ENCODE data around the gene GNG12. TPM values are rescaled to one million over a fixed set of nuclear protein-coding genes. Genes with fewer than 3 reads are reported as not detected.

GNG12 gene
- total and polyA plus RNA-seq, 9 of the 15 experiments (the other 6 are each of a cell fraction or from before 2014, with no cell fraction given): 2.6 to 6.0 (median 4.1) TPM

DNA sequence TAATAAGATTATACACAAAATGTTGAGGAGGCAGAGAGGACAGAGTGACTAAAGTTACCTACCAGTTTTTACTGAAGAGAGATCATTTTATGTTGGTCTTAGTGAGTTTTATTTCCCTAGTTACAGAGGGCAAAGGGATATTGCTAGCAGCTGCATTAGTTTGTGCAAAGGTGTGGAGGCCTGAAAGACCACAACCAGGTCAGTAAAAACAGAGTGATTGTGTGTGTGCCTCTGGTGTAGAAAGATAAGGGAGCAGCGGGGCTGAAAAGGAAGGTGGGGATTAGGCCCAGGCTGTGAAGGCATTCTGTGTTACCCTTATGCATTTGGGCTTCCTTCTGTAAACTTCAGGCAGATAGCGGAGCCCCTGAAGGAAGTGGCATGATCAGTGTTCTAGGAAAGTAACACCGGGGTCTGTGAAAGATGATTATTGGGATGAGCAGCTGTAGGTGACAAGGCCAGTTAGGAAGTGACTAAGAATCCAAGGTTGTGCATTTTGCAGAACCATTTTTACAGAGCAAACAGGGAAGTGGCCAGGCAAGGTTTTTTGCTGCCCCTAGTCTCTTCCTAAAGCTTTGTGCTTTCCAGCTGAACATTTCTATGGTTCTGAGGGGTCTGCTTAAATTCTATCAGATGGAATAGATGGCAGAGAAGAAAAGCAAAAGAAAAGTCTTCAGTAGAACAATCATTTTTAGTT lies 144.6 kb downstream of the GNG12 start (continued):
- TF ChIP-seq MXD1 (CRISPR knock-in tag; IDR thresholded peaks at IDR 0.05; ENCODE audit: borderline replicate concordance, poor library complexity, severe bottlenecking) (no peak), SOX6 (IDR thresholded peaks at IDR 0.05) (peak; percentile 98), ZC3H8 (IDR thresholded peaks at IDR 0.05) (no peak), RBM17 (IDR thresholded peaks at IDR 0.05; ENCODE audit: borderline replicate concordance, low read depth, low read length) (no peak), CREB1 (IDR thresholded peaks at IDR 0.05) (peak; percentile 65; the same call in 1 of the 2 replicates), CREB1 (CRISPR knock-in tag; IDR thresholded peaks at IDR 0.05) (peak; percentile 27; the same call in 1 of the 2 replicates), ZKSCAN1 (IDR thresholded peaks at IDR 0.05; ENCODE audit: low read depth, low read length) (no peak), SIRT6 (IDR thresholded peaks at IDR 0.05; ENCODE audit: low read depth, low read length) (no peak), ZNF41 (CRISPR knock-in tag; conservative IDR thresholded peaks at IDR 0.05) (no peak), IRF2 (CRISPR knock-in tag; IDR thresholded peaks at IDR 0.05) (no peak), ZNF318 (IDR thresholded peaks at IDR 0.05; ENCODE audit: borderline replicate concordance in 1 of 2, low read depth in 1 of 2) (peak in 1 of 2 experiments; percentile 51; a peak in 2 of 4 replicates), KDM4B (IDR thresholded peaks at IDR 0.05; ENCODE audit: borderline replicate concordance in 2 of 2, low read depth in 1 of 2) (no peak), FOXM1 (IDR thresholded peaks at IDR 0.05; ENCODE audit: low read depth) (peak; percentile 77), FOXM1 (CRISPR knock-in tag; IDR thresholded peaks at IDR 0.05; ENCODE audit: low read depth) (no peak), KHSRP (IDR thresholded peaks at IDR 0.05) (peak; percentile 32; the same call in 1 of the 2 replicates), ZZZ3 (IDR thresholded peaks at IDR 0.05) (no peak), FOXK2 (conservative IDR thresholded peaks at IDR 0.05 in 1 of 2, IDR thresholded peaks at IDR 0.05 in 1 of 2; ENCODE audit: low read depth in 2 of 2) (peak; percentile 64 to 73; a peak in 1 of 4 replicates), GABPB2 (CRISPR knock-in tag; conservative IDR thresholded peaks at IDR 0.05) (no peak), SRSF1 (IDR thresholded peaks at IDR 0.05; ENCODE audit: low read depth, low read length) (no peak)
- TF ChIP-seq, protein P1, sequence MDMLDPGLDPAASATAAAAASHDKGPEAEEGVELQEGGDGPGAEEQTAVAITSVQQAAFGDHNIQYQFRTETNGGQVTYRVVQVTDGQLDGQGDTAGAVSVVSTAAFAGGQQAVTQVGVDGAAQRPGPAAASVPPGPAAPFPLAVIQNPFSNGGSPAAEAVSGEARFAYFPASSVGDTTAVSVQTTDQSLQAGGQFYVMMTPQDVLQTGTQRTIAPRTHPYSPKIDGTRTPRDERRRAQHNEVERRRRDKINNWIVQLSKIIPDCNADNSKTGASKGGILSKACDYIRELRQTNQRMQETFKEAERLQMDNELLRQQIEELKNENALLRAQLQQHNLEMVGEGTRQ (CRISPR knock-in tag; IDR thresholded peaks at IDR 0.05): no peak

All from K562 (cell line).